ENCODE data around the gene DCLK1. TPM values are rescaled to one million over a fixed set of nuclear protein-coding genes. Genes with fewer than 3 reads are reported as not detected.
A peak's percentile ranks its signal among the peaks of the same experiment; 100 is the strongest.

Gene DCLK1
- total RNA-seq, 4 donors from 2014 or later, result 4.4 to 102 (median 13.3) TPM

DNA sequence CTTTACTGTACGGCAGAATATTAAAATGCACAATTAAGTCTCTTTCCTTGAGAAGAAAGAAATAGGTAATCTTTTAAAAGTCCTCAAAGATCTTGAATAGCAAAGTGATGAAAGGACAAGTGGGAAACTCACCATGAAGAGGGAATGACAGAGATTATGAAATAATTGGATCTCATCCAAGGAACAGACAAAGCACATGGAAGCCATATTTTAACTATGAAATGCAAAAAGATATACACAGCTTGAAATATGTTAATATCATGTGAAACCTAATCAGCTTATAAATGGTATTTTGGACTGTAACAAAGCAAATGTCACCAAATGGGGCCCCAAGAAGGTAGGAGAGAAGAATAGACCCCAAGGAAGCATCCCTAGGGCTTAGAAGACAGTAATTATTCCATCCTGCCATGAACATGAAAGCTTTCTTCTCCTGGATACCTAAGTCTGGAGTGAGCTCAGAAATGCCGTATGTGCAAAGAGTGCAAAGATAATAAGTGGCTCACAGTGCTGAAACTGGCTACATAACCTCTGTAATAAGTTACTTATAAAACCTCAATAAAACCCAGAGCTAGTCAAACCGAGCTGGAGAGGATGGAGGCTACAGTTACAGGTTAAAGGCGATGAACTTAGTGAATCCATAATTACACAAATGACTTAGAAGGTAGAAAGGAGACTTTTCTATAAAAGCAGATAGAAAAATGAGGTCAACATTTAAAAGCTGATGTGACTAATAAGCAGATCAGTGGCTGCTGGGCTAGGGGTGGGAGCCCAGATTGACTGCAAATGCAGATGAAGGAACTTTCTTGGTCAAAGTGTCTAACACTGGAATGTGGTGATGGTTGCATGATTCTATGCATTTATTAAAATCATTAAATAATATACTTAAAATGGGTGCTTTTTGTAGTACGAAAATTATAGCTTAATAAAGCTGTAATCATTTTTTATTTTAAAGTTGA lies 34.4 kb downstream of the DCLK1 start:
- H3K9me3 ChIP-seq, result no peaks in the 10 kb centered on the region
- DNase-seq, result no peak
- peak overlapping the region in 1 of 2 donors; percentile 15 for H3K27ac ChIP-seq
- no peaks in the 10 kb centered on the region for H3K27me3 ChIP-seq
- TF ChIP-seq, protein P1, sequence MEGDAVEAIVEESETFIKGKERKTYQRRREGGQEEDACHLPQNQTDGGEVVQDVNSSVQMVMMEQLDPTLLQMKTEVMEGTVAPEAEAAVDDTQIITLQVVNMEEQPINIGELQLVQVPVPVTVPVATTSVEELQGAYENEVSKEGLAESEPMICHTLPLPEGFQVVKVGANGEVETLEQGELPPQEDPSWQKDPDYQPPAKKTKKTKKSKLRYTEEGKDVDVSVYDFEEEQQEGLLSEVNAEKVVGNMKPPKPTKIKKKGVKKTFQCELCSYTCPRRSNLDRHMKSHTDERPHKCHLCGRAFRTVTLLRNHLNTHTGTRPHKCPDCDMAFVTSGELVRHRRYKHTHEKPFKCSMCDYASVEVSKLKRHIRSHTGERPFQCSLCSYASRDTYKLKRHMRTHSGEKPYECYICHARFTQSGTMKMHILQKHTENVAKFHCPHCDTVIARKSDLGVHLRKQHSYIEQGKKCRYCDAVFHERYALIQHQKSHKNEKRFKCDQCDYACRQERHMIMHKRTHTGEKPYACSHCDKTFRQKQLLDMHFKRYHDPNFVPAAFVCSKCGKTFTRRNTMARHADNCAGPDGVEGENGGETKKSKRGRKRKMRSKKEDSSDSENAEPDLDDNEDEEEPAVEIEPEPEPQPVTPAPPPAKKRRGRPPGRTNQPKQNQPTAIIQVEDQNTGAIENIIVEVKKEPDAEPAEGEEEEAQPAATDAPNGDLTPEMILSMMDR (IDR thresholded peaks at IDR 0.05), result no peak
- no peak for TF ChIP-seq POLR2A (IDR thresholded peaks at IDR 0.05)
- H3K4me1 ChIP-seq, result no peaks in the 10 kb centered on the region
- H3K36me3 ChIP-seq, result no peaks in the 10 kb centered on the region
- intact Hi-C loops (cut with DNase I; ENCODE audit: low total_unique reads), result no loop called here
- no peak overlapping the region for H3K4me3 ChIP-seq

- Histone ChIP-seq H3K9me3 (no peaks in the 10 kb centered on the region), H3K27me3 (no peaks in the 10 kb centered on the region), H3K36me3 (no peaks in the 10 kb centered on the region), H3K4me1 (no peaks in the 10 kb centered on the region), H3K4me3 (no peak overlapping the region), H3K27ac (no peak overlapping the region)
- intact Hi-C loops (cut with DNase I; ENCODE audit: low total_unique reads), result no loop called here
- no peak for TF ChIP-seq POLR2A (IDR thresholded peaks at IDR 0.05)
- TF ChIP-seq, protein P1 (IDR thresholded peaks at IDR 0.05), result no peak
- no peak for DNase-seq
Observed at GRCh38 chr13:36094478-36094877, 36.7 kb downstream of the DCLK1 start.

DNA sequence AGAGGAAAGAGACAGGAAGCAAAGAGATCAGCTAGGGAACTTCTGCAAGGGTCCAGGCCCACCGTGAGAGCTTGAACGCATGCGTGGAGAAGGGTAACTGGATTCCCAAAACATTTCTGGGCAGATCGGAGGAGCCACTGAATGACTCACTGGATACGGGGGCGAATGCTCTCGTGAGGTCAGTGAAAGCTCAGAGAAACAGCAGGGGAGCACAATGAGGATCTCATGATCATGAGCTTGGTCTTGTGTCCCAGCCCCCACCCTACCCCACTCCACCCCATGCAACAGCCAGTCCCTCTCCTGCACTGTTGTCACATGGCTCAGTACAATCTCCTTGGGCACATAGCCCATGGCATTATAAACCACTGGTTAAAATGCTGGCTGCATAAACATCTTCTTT lies 40.6 kb downstream of the DCLK1 start:
- H3K4me1 ChIP-seq, result no peaks in the 10 kb centered on the region

DNA sequence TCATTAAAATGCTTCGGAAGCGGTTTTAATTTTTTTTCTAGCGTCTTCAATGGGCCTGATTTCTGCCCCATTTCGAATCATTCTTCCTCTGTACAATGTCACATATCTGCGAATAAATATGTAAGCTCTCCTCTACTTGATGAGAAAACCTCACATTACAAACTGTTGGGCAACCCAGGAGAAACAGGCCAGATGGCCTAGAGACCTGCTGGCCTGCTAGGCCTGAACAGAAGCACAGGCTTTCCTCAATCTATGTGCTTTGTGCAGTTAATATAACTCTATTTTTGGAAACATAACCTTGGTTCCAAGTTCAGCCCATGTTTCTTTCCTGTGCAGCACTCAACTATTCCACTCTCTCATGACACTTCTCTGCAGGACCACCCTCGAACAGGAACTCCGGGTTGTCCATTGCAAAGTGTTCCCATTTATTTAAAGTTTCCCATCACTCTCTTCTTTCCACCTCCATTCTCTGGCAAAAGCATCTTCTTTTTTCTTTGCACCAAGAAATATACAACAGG lies 42.0 kb downstream of the DCLK1 start:
- no peak for TF ChIP-seq POLR2A (IDR thresholded peaks at IDR 0.05)
- TF ChIP-seq, protein P1 (IDR thresholded peaks at IDR 0.05), result no peak
- Histone ChIP-seq H3K9me3 (no peaks in the 10 kb centered on the region), H3K27ac (peak overlapping the region in 1 of 2 donors; percentile 20), H3K4me1 (no peaks in the 10 kb centered on the region), H3K27me3 (no peaks in the 10 kb centered on the region), H3K36me3 (no peaks in the 10 kb centered on the region), H3K4me3 (no peak overlapping the region)
- DNase-seq, result peak; percentile 44 to 49
- intact Hi-C loops (cut with DNase I; ENCODE audit: low total_unique reads), result no loop called here

More for the DNA sequence above, 40.6 kb downstream of the DCLK1 start:
- H3K27ac ChIP-seq, result peak overlapping the region in 1 of 2 donors; percentile 20
- H3K27me3 ChIP-seq, result no peaks in the 10 kb centered on the region
- intact Hi-C loops (cut with DNase I; ENCODE audit: low total_unique reads), result no loop called here
- no peaks in the 10 kb centered on the region for H3K36me3 ChIP-seq
- no peaks in the 10 kb centered on the region for H3K9me3 ChIP-seq
- no peak overlapping the region for H3K4me3 ChIP-seq
- no peak for TF ChIP-seq POLR2A (IDR thresholded peaks at IDR 0.05)
- TF ChIP-seq, protein P1 (IDR thresholded peaks at IDR 0.05), result no peak
- no peak for DNase-seq

DNA sequence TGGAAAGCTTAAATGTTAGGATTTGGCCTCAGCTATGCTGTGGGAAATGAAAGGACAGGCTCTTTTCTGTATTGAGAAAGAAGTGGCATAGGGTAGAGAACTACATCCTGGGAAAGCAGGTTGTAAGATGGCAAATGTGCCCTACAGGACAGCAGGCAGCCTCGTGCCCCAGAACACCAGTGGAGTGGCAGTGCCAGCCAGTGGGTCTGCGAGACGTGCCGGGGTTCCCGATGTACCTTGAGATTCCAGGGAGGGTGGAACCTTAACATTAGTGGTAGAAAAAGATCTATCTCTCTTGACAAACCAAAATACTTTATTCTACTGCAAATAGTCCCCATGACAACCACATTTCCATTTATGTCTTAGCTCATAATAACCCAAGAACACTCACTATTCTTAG lies 42.7 kb downstream of the DCLK1 start:
- Histone ChIP-seq H3K4me1 (no peaks in the 10 kb centered on the region), H3K4me3 (no peak overlapping the region), H3K27ac (peak overlapping the region in 1 of 2 donors; percentile 48), H3K36me3 (no peaks in the 10 kb centered on the region), H3K9me3 (no peaks in the 10 kb centered on the region), H3K27me3 (no peaks in the 10 kb centered on the region)
- TF ChIP-seq POLR2A (IDR thresholded peaks at IDR 0.05), result no peak
- DNase-seq, result no peak
- intact Hi-C loops (cut with DNase I; ENCODE audit: low total_unique reads), result no loop called here

Measured in uterus (tissue), 4 donors.